Measurements from ENCODE around the gene DDX31.

The DDX31 gene

DNA sequence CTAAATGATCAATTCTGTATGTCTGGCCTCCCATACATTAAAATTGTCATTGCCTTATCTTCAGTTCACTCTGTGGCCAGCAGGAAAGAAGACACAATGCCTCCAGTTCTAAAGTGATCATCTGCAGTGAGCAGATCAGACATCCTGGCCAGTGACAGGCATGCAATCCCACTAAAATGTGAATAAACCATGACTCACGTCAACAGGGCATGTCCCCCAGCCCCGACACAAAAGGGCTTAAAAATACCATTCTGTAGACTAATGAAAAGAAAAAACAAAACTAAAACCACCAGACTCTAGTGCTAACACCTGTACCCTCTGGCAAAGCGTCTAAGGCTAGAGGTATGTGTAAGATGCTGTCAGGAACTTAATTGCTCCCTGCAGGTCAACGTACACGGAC is 38.5 kb downstream of the DDX31 start:
- no peak overlapping the region for H3K27ac ChIP-seq
- no peaks in the 10 kb centered on the region for H3K4me1 ChIP-seq
- H3K36me3 ChIP-seq (ENCODE audit: control insufficient read depth, insufficient read depth, low read length), result no peaks in the 10 kb centered on the region
- TF ChIP-seq, protein P1, sequence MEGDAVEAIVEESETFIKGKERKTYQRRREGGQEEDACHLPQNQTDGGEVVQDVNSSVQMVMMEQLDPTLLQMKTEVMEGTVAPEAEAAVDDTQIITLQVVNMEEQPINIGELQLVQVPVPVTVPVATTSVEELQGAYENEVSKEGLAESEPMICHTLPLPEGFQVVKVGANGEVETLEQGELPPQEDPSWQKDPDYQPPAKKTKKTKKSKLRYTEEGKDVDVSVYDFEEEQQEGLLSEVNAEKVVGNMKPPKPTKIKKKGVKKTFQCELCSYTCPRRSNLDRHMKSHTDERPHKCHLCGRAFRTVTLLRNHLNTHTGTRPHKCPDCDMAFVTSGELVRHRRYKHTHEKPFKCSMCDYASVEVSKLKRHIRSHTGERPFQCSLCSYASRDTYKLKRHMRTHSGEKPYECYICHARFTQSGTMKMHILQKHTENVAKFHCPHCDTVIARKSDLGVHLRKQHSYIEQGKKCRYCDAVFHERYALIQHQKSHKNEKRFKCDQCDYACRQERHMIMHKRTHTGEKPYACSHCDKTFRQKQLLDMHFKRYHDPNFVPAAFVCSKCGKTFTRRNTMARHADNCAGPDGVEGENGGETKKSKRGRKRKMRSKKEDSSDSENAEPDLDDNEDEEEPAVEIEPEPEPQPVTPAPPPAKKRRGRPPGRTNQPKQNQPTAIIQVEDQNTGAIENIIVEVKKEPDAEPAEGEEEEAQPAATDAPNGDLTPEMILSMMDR (IDR thresholded peaks at IDR 0.05), result no peak
- H3K9me3 ChIP-seq (ENCODE audit: control insufficient read depth, low read length), result no peaks in the 10 kb centered on the region
- no peak overlapping the region for H2AFZ ChIP-seq
- no peak overlapping the region for H3K4me3 ChIP-seq (ENCODE audit: low read depth, low read length)
- H3K27me3 ChIP-seq (ENCODE audit: control insufficient read depth, insufficient read depth, low read length), result no peaks in the 10 kb centered on the region
- H3K9ac ChIP-seq, result no peak overlapping the region
- H3K4me2 ChIP-seq (ENCODE audit: low read length), result no peak overlapping the region
- no peaks in the 10 kb centered on the region for H3K79me2 ChIP-seq

DNA sequence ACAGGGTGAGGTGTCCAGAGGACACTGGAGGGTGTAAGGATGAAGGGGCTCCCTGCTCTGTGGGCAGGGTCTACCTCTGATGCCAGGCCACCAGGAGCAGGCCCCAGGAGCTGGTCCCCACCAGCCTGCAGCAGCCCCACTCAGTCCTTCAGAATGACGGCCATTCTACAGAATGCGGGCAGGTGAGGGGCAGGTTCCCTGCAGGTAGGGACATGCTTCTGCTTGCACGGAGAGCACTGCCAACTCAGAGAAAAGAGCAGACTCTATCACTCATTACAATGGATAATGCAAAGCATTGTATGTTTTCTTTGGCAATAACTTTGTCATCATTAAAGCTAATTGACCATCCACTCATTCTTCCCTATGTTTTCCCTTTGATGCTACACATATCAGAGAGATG is 39.0 kb downstream of the DDX31 start:
- Histone ChIP-seq H3K9me3 (ENCODE audit: control insufficient read depth, low read length) (no peaks in the 10 kb centered on the region), H3K4me1 (no peaks in the 10 kb centered on the region), H2AFZ (no peak overlapping the region), H3K79me2 (no peaks in the 10 kb centered on the region), H3K4me3 (ENCODE audit: low read depth, low read length) (no peak overlapping the region), H3K27ac (no peak overlapping the region), H3K36me3 (ENCODE audit: control insufficient read depth, insufficient read depth, low read length) (no peaks in the 10 kb centered on the region), H3K4me2 (ENCODE audit: low read length) (no peak overlapping the region), H3K9ac (no peak overlapping the region), H3K27me3 (ENCODE audit: control insufficient read depth, insufficient read depth, low read length) (no peaks in the 10 kb centered on the region)
- TF ChIP-seq, protein P1 (IDR thresholded peaks at IDR 0.05), result no peak

DNA sequence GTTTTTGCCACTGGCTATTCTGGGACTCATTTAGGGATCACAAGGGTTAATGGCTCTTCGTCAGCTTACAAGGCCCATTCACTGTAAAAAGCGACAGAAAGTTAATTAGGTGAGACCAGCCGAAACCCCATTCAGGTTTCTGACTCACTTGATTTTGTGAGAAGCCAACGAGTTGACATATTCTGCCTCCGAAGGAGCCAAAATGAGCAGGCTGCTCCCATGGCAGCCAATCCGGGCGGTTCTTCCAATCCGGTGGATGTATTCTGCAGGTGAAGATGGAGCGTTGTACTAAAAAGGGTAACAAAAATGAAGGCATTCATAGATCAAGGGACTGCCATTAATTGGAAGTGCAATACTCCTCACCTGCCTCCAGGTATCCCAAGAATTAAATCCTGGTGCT is 39.7 kb downstream of the DDX31 start:
- no peaks in the 10 kb centered on the region for H3K4me1 ChIP-seq
- H2AFZ ChIP-seq, result no peak overlapping the region
- TF ChIP-seq, protein P1 (IDR thresholded peaks at IDR 0.05), result no peak
- H3K9ac ChIP-seq, result no peak overlapping the region
- no peaks in the 10 kb centered on the region for H3K36me3 ChIP-seq (ENCODE audit: control insufficient read depth, insufficient read depth, low read length)
- H3K4me3 ChIP-seq (ENCODE audit: low read depth, low read length), result no peak overlapping the region
- no peak overlapping the region for H3K27ac ChIP-seq
- H3K4me2 ChIP-seq (ENCODE audit: low read length), result no peak overlapping the region
- H3K27me3 ChIP-seq (ENCODE audit: control insufficient read depth, insufficient read depth, low read length), result no peaks in the 10 kb centered on the region
- H3K9me3 ChIP-seq (ENCODE audit: control insufficient read depth, low read length), result no peaks in the 10 kb centered on the region
- H3K79me2 ChIP-seq, result no peaks in the 10 kb centered on the region

DNA sequence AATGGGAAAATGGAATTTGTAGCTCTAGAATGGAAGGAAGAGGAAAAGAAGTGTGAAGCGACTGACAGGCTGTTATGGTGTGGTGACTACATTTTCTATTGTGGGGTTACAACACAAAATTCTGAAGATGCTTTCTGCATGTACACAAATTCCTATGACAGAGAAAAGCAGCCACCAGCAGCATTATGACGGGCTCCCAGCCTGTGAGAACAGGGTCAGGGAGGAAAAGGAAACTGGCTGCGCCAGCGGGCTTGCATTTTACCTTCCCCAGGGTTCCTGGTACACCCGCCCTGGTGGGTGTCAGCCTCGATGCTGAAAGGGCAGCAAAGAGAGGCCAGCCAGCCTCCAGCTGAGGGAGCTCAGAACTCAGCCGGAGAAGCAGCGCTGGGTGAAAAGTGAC is 41.0 kb downstream of the DDX31 start:
- Histone ChIP-seq H3K4me1 (no peaks in the 10 kb centered on the region), H3K4me3 (ENCODE audit: low read depth, low read length) (no peak overlapping the region), H3K27me3 (ENCODE audit: control insufficient read depth, insufficient read depth, low read length) (no peaks in the 10 kb centered on the region), H3K27ac (no peak overlapping the region), H3K36me3 (ENCODE audit: control insufficient read depth, insufficient read depth, low read length) (no peaks in the 10 kb centered on the region), H3K9me3 (ENCODE audit: control insufficient read depth, low read length) (no peaks in the 10 kb centered on the region), H3K4me2 (ENCODE audit: low read length) (no peak overlapping the region), H2AFZ (no peak overlapping the region), H3K9ac (no peak overlapping the region), H3K79me2 (no peaks in the 10 kb centered on the region)
- TF ChIP-seq, protein P1 (IDR thresholded peaks at IDR 0.05), result no peak

DNA sequence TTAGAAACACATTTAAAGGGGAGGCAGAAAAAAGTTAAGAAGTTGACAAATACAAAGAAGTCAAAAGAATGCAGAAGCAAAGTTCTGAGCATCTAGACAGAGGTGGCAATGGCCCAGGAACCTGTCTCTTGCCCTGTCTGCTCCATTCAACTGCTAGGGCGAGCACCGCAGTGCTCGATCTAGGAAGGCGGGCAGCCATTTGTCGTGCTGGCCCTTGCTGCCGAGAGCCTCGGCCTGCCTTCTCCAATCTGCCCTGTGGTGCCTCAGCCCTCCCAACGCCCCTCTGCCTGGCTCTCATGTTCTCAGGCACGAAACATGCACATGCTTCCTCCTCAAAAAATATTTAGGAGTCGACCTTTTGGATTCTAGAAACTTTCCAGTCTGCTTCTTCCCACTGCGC is 42.2 kb downstream of the DDX31 start:
- H2AFZ ChIP-seq, result no peak overlapping the region
- no peak overlapping the region for H3K27ac ChIP-seq
- H3K9ac ChIP-seq, result no peak overlapping the region
- H3K27me3 ChIP-seq (ENCODE audit: control insufficient read depth, insufficient read depth, low read length), result no peaks in the 10 kb centered on the region
- TF ChIP-seq, protein P1 (IDR thresholded peaks at IDR 0.05), result no peak
- H3K4me2 ChIP-seq (ENCODE audit: low read length), result no peak overlapping the region
- H3K4me3 ChIP-seq (ENCODE audit: low read depth, low read length), result no peak overlapping the region
- H3K4me1 ChIP-seq, result no peaks in the 10 kb centered on the region
- H3K79me2 ChIP-seq, result no peaks in the 10 kb centered on the region
- no peaks in the 10 kb centered on the region for H3K9me3 ChIP-seq (ENCODE audit: control insufficient read depth, low read length)
- H3K36me3 ChIP-seq (ENCODE audit: control insufficient read depth, insufficient read depth, low read length), result no peaks in the 10 kb centered on the region
